ENCODE results near the gene ANKRD55.
A peak's percentile ranks its signal among the peaks of the same experiment; 100 is the strongest.
"Not testable (repeated sequence)": the region's sequence is repeated elsewhere in the genome, so short reads cannot be mapped to it uniquely, and the experiment has no call there.

ANKRD55 gene

GRCh38 chr5:56207537-56207936 lies 25.6 kb downstream of the ANKRD55 start:
- no peak for DNase-seq (ENCODE audit: low read depth)

- no peak for DNase-seq (ENCODE audit: low read depth)
Measured at GRCh38 chr5:56206126-56206910, 26.8 kb downstream of the ANKRD55 start.

GRCh38 chr5:56203936-56204335 lies 29.2 kb downstream of the ANKRD55 start:
- DNase-seq (ENCODE audit: low read depth): not testable (repeated sequence)

- DNase-seq (ENCODE audit: low read depth): no peak
Measured at GRCh38 chr5:56202483-56202882, 30.6 kb downstream of the ANKRD55 start.

GRCh38 chr5:56201762-56202261 lies 31.3 kb downstream of the ANKRD55 start:
- not testable (repeated sequence) for DNase-seq (ENCODE audit: low read depth)

- peak; percentile 23 for DNase-seq (ENCODE audit: low read depth)
Measured at GRCh38 chr5:56200971-56201666, 32.0 kb downstream of the ANKRD55 start.

GRCh38 chr5:56195016-56195415 lies 38.1 kb downstream of the ANKRD55 start:
- DNase-seq (ENCODE audit: low read depth): no peak

- DNase-seq (ENCODE audit: low read depth): no peak
Measured at GRCh38 chr5:56192246-56192645, 40.9 kb downstream of the ANKRD55 start.

- no peak for DNase-seq (ENCODE audit: low read depth)
Measured at GRCh38 chr5:56191656-56192055, 41.5 kb downstream of the ANKRD55 start.

GRCh38 chr5:56190497-56190896 lies 42.6 kb downstream of the ANKRD55 start:
- peak; percentile 7 for DNase-seq (ENCODE audit: low read depth)

- no peak for DNase-seq (ENCODE audit: low read depth)
Measured at GRCh38 chr5:56185768-56186311, 47.3 kb downstream of the ANKRD55 start.

GRCh38 chr5:56183506-56183905 lies 49.6 kb downstream of the ANKRD55 start:
- DNase-seq (ENCODE audit: low read depth): no peak

GRCh38 chr5:56179442-56179841 lies 53.7 kb downstream of the ANKRD55 start:
- no peak for DNase-seq (ENCODE audit: low read depth)

GRCh38 chr5:56178823-56179222 lies 54.3 kb downstream of the ANKRD55 start:
- DNase-seq (ENCODE audit: low read depth): no peak

- no peak for DNase-seq (ENCODE audit: low read depth)
Measured at GRCh38 chr5:56176871-56177533, 56.1 kb downstream of the ANKRD55 start.

- no peak for DNase-seq (ENCODE audit: low read depth)
Measured at GRCh38 chr5:56176155-56176798, 56.9 kb downstream of the ANKRD55 start.

- no peak for DNase-seq (ENCODE audit: low read depth)
Measured at GRCh38 chr5:56175488-56175887, 57.6 kb downstream of the ANKRD55 start.

- no peak for DNase-seq (ENCODE audit: low read depth)
Measured at GRCh38 chr5:56175021-56175420, 58.1 kb downstream of the ANKRD55 start.

- no peak for DNase-seq (ENCODE audit: low read depth)
Measured at GRCh38 chr5:56172241-56172640, 60.9 kb downstream of the ANKRD55 start.

GRCh38 chr5:56170557-56170956 lies 62.6 kb downstream of the ANKRD55 start:
- no peak for DNase-seq (ENCODE audit: low read depth)

GRCh38 chr5:56169949-56170348 lies 63.2 kb downstream of the ANKRD55 start:
- DNase-seq (ENCODE audit: low read depth): no peak

GRCh38 chr5:56169281-56169680 lies 63.8 kb downstream of the ANKRD55 start:
- no peak for DNase-seq (ENCODE audit: low read depth)

Measured in T-helper 22 cell (primary cell).